Measurements from ENCODE around the gene FAM216A.

DNA sequence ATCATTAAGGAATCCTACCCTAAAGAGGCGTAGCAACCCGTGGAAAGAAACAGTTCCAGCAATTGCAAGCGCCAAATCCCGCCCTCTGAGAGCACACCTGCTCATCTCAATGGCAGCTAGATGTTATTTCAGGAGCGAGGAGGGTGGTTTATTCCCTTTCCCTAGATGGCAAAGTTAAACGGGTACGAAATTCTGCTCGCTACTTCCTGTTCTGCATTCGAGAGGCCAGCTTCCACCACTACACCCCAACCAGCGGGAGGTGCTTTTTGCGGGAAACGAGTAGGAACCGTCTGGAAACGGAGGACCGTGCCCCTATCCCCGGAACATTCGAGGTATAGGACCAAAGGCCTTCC is 32.7 kb downstream of the FAM216A start:
- TF ChIP-seq, protein P1, sequence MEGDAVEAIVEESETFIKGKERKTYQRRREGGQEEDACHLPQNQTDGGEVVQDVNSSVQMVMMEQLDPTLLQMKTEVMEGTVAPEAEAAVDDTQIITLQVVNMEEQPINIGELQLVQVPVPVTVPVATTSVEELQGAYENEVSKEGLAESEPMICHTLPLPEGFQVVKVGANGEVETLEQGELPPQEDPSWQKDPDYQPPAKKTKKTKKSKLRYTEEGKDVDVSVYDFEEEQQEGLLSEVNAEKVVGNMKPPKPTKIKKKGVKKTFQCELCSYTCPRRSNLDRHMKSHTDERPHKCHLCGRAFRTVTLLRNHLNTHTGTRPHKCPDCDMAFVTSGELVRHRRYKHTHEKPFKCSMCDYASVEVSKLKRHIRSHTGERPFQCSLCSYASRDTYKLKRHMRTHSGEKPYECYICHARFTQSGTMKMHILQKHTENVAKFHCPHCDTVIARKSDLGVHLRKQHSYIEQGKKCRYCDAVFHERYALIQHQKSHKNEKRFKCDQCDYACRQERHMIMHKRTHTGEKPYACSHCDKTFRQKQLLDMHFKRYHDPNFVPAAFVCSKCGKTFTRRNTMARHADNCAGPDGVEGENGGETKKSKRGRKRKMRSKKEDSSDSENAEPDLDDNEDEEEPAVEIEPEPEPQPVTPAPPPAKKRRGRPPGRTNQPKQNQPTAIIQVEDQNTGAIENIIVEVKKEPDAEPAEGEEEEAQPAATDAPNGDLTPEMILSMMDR (optimal IDR thresholded peaks at IDR 0.05 in 1 of 3, IDR thresholded peaks at IDR 0.05 in 1 of 3, conservative IDR thresholded peaks at IDR 0.05 in 1 of 3; ENCODE audit: extremely low read depth in 1 of 3, insufficient read depth in 2 of 3, low read length in 3 of 3) = no peak
- no peak for TF ChIP-seq EZH2 (IDR thresholded peaks at IDR 0.05; ENCODE audit: low read length)

Data from keratinocyte (primary cell).